Measurements from ENCODE around the gene CAVIN3. TPM values are rescaled to one million over a fixed set of nuclear protein-coding genes. Genes with fewer than 3 reads are reported as not detected.

Gene CAVIN3
- total RNA-seq (2021; ENCODE audit: unreplicated experiment) (18.6 TPM), Bru-seq, nascent RNA (percentile 50 among the genes with signal in this experiment), BruChase-seq, experiment 1, labeled RNA remaining after a 6-hour chase (percentile 53 among the genes with signal in this experiment), BruChase-seq, experiment 2, labeled RNA remaining after a 2-hour chase (percentile 46 among the genes with signal in this experiment)
- polyA plus RNA-seq (2012), result 22.0 and 24.2 TPM in 2 replicates
- long read RNA-seq, transcript CAVIN3-201 (2 exons, 1,174 nt), result major isoform, 21 of 24 reads
- long read RNA-seq, partial matches to known transcripts, result 0 of 24 reads
- long read RNA-seq, other reads (novel, unspliced or antisense), result 3 of 24 reads

- H3K4me2 ChIP-seq (ENCODE audit: low read length), result peak within 1 kb of the TSS; percentile 89
- no peaks in the 10 kb centered on the region for H3K36me3 ChIP-seq (ENCODE audit: control insufficient read depth in 1 of 2, insufficient read depth in 2 of 2, low read length in 2 of 2)
- H3K27me3 ChIP-seq (ENCODE audit: insufficient read depth, low read length), result no peaks in the 10 kb centered on the region
- POLR2A ChIA-PET, result interaction anchor here (1.0 kb wide), 1 partner anchor 25 kb away, joined by 3 read pairs; no protein-coding TSS in a partner anchor
- no peaks in the 10 kb centered on the region for H3K9me3 ChIP-seq (ENCODE audit: control insufficient read depth in 1 of 2, insufficient read depth in 1 of 2, low read depth in 1 of 2, low read length in 2 of 2)
- CTCF ChIA-PET, result interaction anchor here (1.0 to 1.7 kb wide), 4 partner anchors 33 to 70 kb away, joined by 6 to 18 read pairs (median 8); no protein-coding TSS in a partner anchor
- RAD21 ChIA-PET (ENCODE audit: low non-redundant PET in 1 of 2, low total read pairs in 2 of 2, uncharacterized antibody in 2 of 2, unreplicated experiment in 2 of 2), result interaction anchor here in 1 of 2 experiments (1.2 kb wide), 1 partner anchor 33 kb away, joined by 3 read pairs; no protein-coding TSS in a partner anchor
- intact Hi-C loops (cut with micrococcal nuclease), result loop anchor here (10.0 kb wide), 1 partner anchor 636 kb away; the partner anchor contains the start of genes TRIM22 and TRIM5
- H3K4me1 ChIP-seq (ENCODE audit: control insufficient read depth in 1 of 2, insufficient read depth in 2 of 2, low read length in 2 of 2), result peaks cover 36 to 52% of the 10 kb centered on the region in 2 experiments
- peak within 1 kb of the TSS; percentile 41 for H2AFZ ChIP-seq (ENCODE audit: low read depth, low read length, poor library complexity, severe bottlenecking)
- peak; percentile 18; the same call in 1 of the 2 replicates for TF ChIP-seq JUND (IDR thresholded peaks at IDR 0.05)
- no peak for TF ChIP-seq ATF3 (IDR thresholded peaks at IDR 0.05)
- no peak for TF ChIP-seq TCF7L2 (IDR thresholded peaks at IDR 0.05; ENCODE audit: borderline replicate concordance, extremely low read depth, insufficient read depth, insufficient read length)
- 0 out of 2 replicates have a peak, but pooled peaks have one; percentile 8 for TF ChIP-seq SP1 (IDR thresholded peaks at IDR 0.05; ENCODE audit: low read depth)
- no peak for TF ChIP-seq YY1 (IDR thresholded peaks at IDR 0.05; ENCODE audit: extremely low read depth, insufficient replicate concordance, low read depth, low read length)
- TF ChIP-seq CBX3 (IDR thresholded peaks at IDR 0.05; ENCODE audit: low read depth), result 0 out of 2 replicates have a peak, but pooled peaks have one; percentile 16
- TF ChIP-seq MAX (IDR thresholded peaks at IDR 0.05), result peak; percentile 10
- TF ChIP-seq POLR2AphosphoS5 (IDR thresholded peaks at IDR 0.05; ENCODE audit: low read depth, low read length), result peak; percentile 76; the same call in 1 of the 2 replicates
- peak; percentile 19 for TF ChIP-seq FOSL1 (IDR thresholded peaks at IDR 0.05; ENCODE audit: low read depth)
- TF ChIP-seq ZFX (IDR thresholded peaks at IDR 0.05), result peak; percentile 74
- TF ChIP-seq POLR2A (IDR thresholded peaks at IDR 0.05; ENCODE audit: borderline replicate concordance, extremely low read depth, insufficient read depth, insufficient read length), result peak; percentile 37
- no TSS peak for BruUV-seq (replicated peaks)
- H3K9me2 ChIP-seq (ENCODE audit: insufficient read depth), result no peaks in the 10 kb centered on the region
- ATAC-seq (peak; percentile 65), DNase-seq (ENCODE audit: low read depth, low spot score) (peak; percentile 48)
- peak within 1 kb of the TSS; percentile 94 for H3K27ac ChIP-seq (ENCODE audit: low read depth, low read length)
- peak within 1 kb of the TSS; percentile 74 for H3K9ac ChIP-seq (ENCODE audit: low read length)
- no peaks in the 10 kb centered on the region for H3K79me2 ChIP-seq (ENCODE audit: insufficient read depth, low read length)
- peak within 1 kb of the TSS; percentile 49 to 64 for H3K4me3 ChIP-seq (replicated peaks in 1 of 2; ENCODE audit: low read depth in 1 of 2, low read length in 2 of 2)
- H4K20me1 ChIP-seq (ENCODE audit: insufficient read depth), result no peaks in the 10 kb centered on the region
Observed at GRCh38 chr11:6320411-6321155, at the start of gene CAVIN3. TSS of gene CAVIN3 (minus strand) at chr11:6320501. CDS start at chr11:6320476, 25 bp downstream.

Measured in HCT116 (cell line).